K562 (cell line): ENCODE data around the gene LY6G6F. TPM values are rescaled to one million over a fixed set of nuclear protein-coding genes. Genes with fewer than 3 reads are reported as not detected.

ENCODE experiments used
- BCL6 ChIP-seq: fragments of 250-450 bp; sonication (Bioruptor Pico); IDR thresholded peaks from 2 replicates; pipeline ENCODE4 v1.4.0; 2020
- CREB1 ChIP-seq, 2 experiments: sonication (generic) in 1 of 2; formaldehyde crosslinking in 1 of 2; IDR thresholded peaks; 2 replicates each; pipeline versions ENCODE4 v1.6.1 to v1.8.0; 2012 to 2022; ENCODE audit warnings: inconsistent platforms in 1 of 2, mild to moderate bottlenecking in 1 of 2, missing genetic modification reagents in 1 of 2, moderate library complexity in 1 of 2
- DDX20 ChIP-seq: fragments of 450-650 bp; IDR thresholded peaks from 2 replicates; pipeline ENCODE4 v1.6.1; 2016; ENCODE audit warnings: missing genetic modification characterization, low read depth, mild to moderate bottlenecking, missing compliant biosample characterization, moderate library complexity
- ELF4 ChIP-seq: fragments of 450-650 bp; formaldehyde crosslinking; IDR thresholded peaks from 2 replicates; pipeline ENCODE4 v1.4.0; 2022; ENCODE audit warnings: missing genetic modification characterization
- FOXK1 ChIP-seq: sonication (generic); formaldehyde crosslinking; IDR thresholded peaks from 2 replicates; pipeline ENCODE4 v1.8.0; 2022; ENCODE audit warnings: missing genetic modification reagents, mild to moderate bottlenecking, borderline replicate concordance
- HIVEP1 ChIP-seq: fragments of 250-450 bp; sonication (Bioruptor Pico); IDR thresholded peaks from 2 replicates; pipeline ENCODE4 v1.4.0; 2020; ENCODE audit warnings: mild to moderate bottlenecking
- HNRNPUL1 ChIP-seq: fragments of 200-400 bp; formaldehyde crosslinking; IDR thresholded peaks from 2 replicates; pipeline ENCODE4 v1.6.1; 2017; ENCODE audit warnings: low read length
- MAFK ChIP-seq: IDR thresholded peaks from 2 replicates; pipeline ENCODE4 v1.6.1; 2011; ENCODE audit warnings: low read length, improper control_type of control experiment
- NR4A1 ChIP-seq, 2 experiments: fragments of 250-450 bp in 1 of 2; fragments of 450-650 bp in 1 of 2; sonication (Bioruptor Pico) in 1 of 2; IDR thresholded peaks; 2 replicates each; pipeline versions ENCODE4 v1.4.0 to v1.6.1; 2016 to 2020; ENCODE audit warnings: mild to moderate bottlenecking in 2 of 2, missing compliant biosample characterization in 1 of 2, missing genetic modification characterization in 1 of 2, moderate library complexity in 1 of 2
- PATZ1 ChIP-seq: fragments of 250-450 bp; sonication (Bioruptor Pico); IDR thresholded peaks from 2 replicates; pipeline ENCODE4 v1.5.0; 2020; ENCODE audit warnings: mild to moderate bottlenecking, borderline replicate concordance
- RBM39 ChIP-seq: fragments of 200-400 bp; formaldehyde crosslinking; optimal IDR thresholded peaks from 2 replicates; pipeline ENCODE3; 2018; ENCODE audit warnings: low read depth, low read length
- TCF3 ChIP-seq: sonication (generic); formaldehyde crosslinking; IDR thresholded peaks from 2 replicates; pipeline ENCODE4 v1.4.0; 2020; ENCODE audit warnings: mild to moderate bottlenecking, missing genetic modification reagents
- THRB ChIP-seq: fragments of 450-650 bp; formaldehyde crosslinking; conservative IDR thresholded peaks from 2 replicates; pipeline ENCODE4 v1.4.0; 2022; ENCODE audit warnings: mild to moderate bottlenecking, missing genetic modification characterization
- ZNF3 ChIP-seq: fragments of 250-450 bp; sonication (Bioruptor Pico); IDR thresholded peaks from 2 replicates; pipeline ENCODE4 v1.5.0; 2021; ENCODE audit warnings: mild to moderate bottlenecking, moderate library complexity
- polyA plus RNA-seq, 8 experiments: library from polyadenylated mRNA; depleted of rRNA in 4 of 8; stranded (reverse) in 5 of 8; unstranded in 3 of 8; fragments of >200 nt; fragmentation: Nextera tagmentation in 2 of 8; fragmentation: Illumina TruSeq in 1 of 8; extraction: Ambion mirVana in 2 of 8; extraction: Trizol in 1 of 8; gene quantifications; 2 replicates each; pipeline versions ENCODE4 v1.2.1 to v1.2.3, GENCODE V29; 2011 to 2014; ENCODE audit warnings: inconsistent platforms in 1 of 8, missing spikeins in 1 of 8
- total RNA-seq, 7 experiments: library from RNA; depleted of rRNA in 6 of 7; stranded (reverse); fragments of >200 nt in 6 of 7; fragmentation: Illumina TruSeq in 2 of 7; extraction: Trizol in 2 of 7; gene quantifications; 2 replicates each; pipeline versions ENCODE4 v1.2.1 to v1.2.3, GENCODE V29; 2011 to 2021; ENCODE audit warnings: low replicate concordance in 1 of 7
- TF ChIP-seq, protein P1 (sequence below): fragments of 250-450 bp; sonication (Bioruptor Pico); IDR thresholded peaks from 2 replicates; pipeline ENCODE4 v1.4.0; 2020
- TF ChIP-seq, protein P2 (sequence below): fragments of 250-450 bp; sonication (Bioruptor Pico); IDR thresholded peaks from 2 replicates; pipeline ENCODE4 v1.9.0; 2021; ENCODE audit warnings: mild to moderate bottlenecking

Gene LY6G6F
- total and polyA plus RNA-seq, 9 of the 15 experiments (the other 6 are each of a cell fraction or from before 2014, with no cell fraction given), result 0.14 to 0.50 (median 0.28) TPM; not detected in 2

GRCh38 chr6:31734247-31734820 is 27.7 kb downstream of the LY6G6F start (continued):
- TF ChIP-seq CREB1 (IDR thresholded peaks at IDR 0.05) (peak; percentile 9; the same call in 1 of the 2 replicates), CREB1 (CRISPR knock-in tag; IDR thresholded peaks at IDR 0.05) (no peak), ELF4 (CRISPR knock-in tag) (0 out of 2 replicates have a peak, but pooled peaks have one; percentile 48), DDX20 (tag) (no peak), NR4A1 (CRISPR knock-in tag; IDR thresholded peaks at IDR 0.05) (no peak), NR4A1 (tag; IDR thresholded peaks at IDR 0.05) (peak; percentile 37; the same call in 1 of the 2 replicates), PATZ1 (CRISPR knock-in tag) (no peak), ZNF3 (CRISPR knock-in tag) (0 out of 2 replicates have a peak, but pooled peaks have one; percentile 18), BCL6 (CRISPR knock-in tag) (0 out of 2 replicates have a peak, but pooled peaks have one; percentile 5), FOXK1 (CRISPR knock-in tag) (0 out of 2 replicates have a peak, but pooled peaks have one; percentile 15), RBM39 (peak; percentile 66), TCF3 (no peak), HIVEP1 (CRISPR knock-in tag) (peak; percentile 19; the same call in 1 of the 2 replicates), HNRNPUL1 (0 out of 2 replicates have a peak, but pooled peaks have one; percentile 28), THRB (CRISPR knock-in tag) (0 out of 2 replicates have a peak, but pooled peaks have one; percentile 54), MAFK (peak; percentile 55)
- TF ChIP-seq, protein P1, sequence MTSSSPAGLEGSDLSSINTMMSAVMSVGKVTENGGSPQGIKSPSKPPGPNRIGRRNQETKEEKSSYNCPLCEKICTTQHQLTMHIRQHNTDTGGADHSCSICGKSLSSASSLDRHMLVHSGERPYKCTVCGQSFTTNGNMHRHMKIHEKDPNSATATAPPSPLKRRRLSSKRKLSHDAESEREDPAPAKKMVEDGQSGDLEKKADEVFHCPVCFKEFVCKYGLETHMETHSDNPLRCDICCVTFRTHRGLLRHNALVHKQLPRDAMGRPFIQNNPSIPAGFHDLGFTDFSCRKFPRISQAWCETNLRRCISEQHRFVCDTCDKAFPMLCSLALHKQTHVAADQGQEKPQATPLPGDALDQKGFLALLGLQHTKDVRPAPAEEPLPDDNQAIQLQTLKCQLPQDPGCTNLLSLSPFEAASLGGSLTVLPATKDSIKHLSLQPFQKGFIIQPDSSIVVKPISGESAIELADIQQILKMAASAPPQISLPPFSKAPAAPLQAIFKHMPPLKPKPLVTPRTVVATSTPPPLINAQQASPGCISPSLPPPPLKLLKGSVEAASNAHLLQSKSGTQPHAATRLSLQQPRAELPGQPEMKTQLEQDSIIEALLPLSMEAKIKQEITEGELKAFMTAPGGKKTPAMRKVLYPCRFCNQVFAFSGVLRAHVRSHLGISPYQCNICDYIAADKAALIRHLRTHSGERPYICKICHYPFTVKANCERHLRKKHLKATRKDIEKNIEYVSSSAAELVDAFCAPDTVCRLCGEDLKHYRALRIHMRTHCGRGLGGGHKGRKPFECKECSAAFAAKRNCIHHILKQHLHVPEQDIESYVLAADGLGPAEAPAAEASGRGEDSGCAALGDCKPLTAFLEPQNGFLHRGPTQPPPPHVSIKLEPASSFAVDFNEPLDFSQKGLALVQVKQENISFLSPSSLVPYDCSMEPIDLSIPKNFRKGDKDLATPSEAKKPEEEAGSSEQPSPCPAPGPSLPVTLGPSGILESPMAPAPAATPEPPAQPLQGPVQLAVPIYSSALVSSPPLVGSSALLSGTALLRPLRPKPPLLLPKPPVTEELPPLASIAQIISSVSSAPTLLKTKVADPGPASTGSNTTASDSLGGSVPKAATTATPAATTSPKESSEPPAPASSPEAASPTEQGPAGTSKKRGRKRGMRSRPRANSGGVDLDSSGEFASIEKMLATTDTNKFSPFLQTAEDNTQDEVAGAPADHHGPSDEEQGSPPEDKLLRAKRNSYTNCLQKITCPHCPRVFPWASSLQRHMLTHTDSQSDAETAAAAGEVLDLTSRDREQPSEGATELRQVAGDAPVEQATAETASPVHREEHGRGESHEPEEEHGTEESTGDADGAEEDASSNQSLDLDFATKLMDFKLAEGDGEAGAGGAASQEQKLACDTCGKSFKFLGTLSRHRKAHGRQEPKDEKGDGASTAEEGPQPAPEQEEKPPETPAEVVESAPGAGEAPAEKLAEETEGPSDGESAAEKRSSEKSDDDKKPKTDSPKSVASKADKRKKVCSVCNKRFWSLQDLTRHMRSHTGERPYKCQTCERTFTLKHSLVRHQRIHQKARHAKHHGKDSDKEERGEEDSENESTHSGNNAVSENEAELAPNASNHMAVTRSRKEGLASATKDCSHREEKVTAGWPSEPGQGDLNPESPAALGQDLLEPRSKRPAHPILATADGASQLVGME (CRISPR knock-in tag), result no peak
- TF ChIP-seq, protein P2, sequence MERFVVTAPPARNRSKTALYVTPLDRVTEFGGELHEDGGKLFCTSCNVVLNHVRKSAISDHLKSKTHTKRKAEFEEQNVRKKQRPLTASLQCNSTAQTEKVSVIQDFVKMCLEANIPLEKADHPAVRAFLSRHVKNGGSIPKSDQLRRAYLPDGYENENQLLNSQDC (CRISPR knock-in tag), result 0 out of 2 replicates have a peak, but pooled peaks have one; percentile 24
